Gastroesophageal sphincter (tissue), 4 donors: Measurements from ENCODE around the gene PRICKLE1. TPM values are rescaled to one million over a fixed set of nuclear protein-coding genes. Genes with fewer than 3 reads are reported as not detected.

Experiments used
- small RNA-seq, 4 donors: library from RNA; depleted of rRNA; stranded (forward); fragments of <200 nt; gene quantifications; one replicate each; pipeline ENCODE3, GENCODE V24; 2016
- total RNA-seq, 4 donors: library from RNA; depleted of rRNA; stranded (reverse); fragments of >200 nt; gene quantifications; one replicate each; pipeline ENCODE4 v1.1.0, GENCODE V29; 2016

PRICKLE1 gene
- total RNA-seq, 4 donors from 2014 or later, result 8.3 to 30.0 (median 23.3) TPM

Small RNAs within 50 kb of the gene (small RNA-seq; reads per million reads assigned to genes)
- gene AC079600.1, result 0 reads per million in 4 donors
- 0 reads per million in 4 donors for gene AC079600.2
- 0 reads per million in 4 donors for gene RF00019
